Activated naive CD8-positive, alpha-beta T cell treated with anti-CD3 and anti-CD28 coated beads for 36 hours (primary cell): ENCODE data around the gene DCTN3. TPM values are rescaled to one million over a fixed set of nuclear protein-coding genes. Genes with fewer than 3 reads are reported as not detected.

Source experiments
- DNase-seq: peaks from one replicate; pipeline ENCODE4 v3.0.0; 2021
- H3K27ac Mint-ChIP-seq: one replicate; pipeline ENCODE4 v1.8.0; 2022; ENCODE audit warnings: mild to moderate bottlenecking, moderate library complexity, mixed read lengths
- H3K27me3 Mint-ChIP-seq: one replicate; pipeline ENCODE4 v1.8.0; 2022; ENCODE audit warnings: mild to moderate bottlenecking, mixed read lengths
- H3K36me3 Mint-ChIP-seq: one replicate; pipeline ENCODE4 v1.8.0; 2021; ENCODE audit warnings: mild to moderate bottlenecking, mixed read lengths
- H3K4me1 Mint-ChIP-seq: one replicate; pipeline ENCODE4 v1.8.0; 2021; ENCODE audit warnings: mixed read lengths
- H3K4me3 Mint-ChIP-seq: one replicate; pipeline ENCODE4 v1.8.0; 2022; ENCODE audit warnings: mild to moderate bottlenecking, moderate library complexity, mixed read lengths
- H3K9me3 Mint-ChIP-seq: one replicate; pipeline ENCODE4 v1.8.0; 2022; ENCODE audit warnings: mixed read lengths
- total RNA-seq, 2 experiments: library from RNA; stranded (reverse); gene quantifications; one replicate each; pipeline ENCODE4 v1.2.3, GENCODE V29; 2021

DCTN3 gene
- total RNA-seq = 10 to 100 TPM; 62.9 to 63.0 TPM

DNA sequence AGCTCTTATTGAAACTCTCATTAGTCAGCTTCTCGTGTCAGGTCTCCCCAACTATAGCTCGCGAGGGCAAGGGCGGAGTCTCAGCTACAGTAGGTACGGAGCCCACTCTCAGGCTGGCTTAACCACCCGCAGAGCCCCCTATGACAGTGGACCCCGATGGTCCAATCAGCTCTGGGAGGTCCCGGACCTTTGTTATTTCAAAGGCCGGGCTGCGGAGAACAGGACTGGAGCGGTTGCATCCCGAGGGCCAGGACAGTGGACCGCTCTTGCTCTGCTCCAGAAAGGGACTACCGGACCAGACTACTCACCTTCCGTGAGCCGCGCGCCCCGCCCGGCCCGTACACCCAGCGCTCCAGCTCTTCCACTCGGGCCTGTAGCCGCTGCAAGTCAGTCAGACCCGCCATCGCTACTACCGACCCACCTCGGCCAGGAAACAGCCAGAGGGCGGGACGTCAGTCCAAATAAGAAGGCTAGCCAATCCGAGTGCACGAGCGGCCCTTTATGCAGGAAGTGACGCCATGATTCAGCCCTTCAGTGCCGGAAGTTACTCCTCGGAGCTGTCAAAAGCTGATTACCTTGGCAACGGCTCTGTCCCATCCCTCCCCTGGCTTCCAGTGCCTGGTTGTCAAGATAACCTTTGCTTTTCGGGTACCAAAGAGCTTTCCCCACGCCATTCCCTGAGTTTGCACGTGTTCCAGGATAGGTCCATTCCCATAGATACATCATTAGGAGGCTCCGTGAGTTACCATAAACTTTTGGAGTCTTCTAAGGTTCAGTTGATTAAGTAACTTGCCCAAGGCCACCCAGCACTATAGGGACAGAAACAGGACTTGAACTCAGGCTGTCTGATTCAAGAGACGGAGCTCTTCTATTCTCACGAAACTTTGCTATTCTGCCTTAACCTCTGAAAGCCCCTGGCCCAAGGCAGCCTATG, at the start of gene DCTN3:
Gene DCTN3, minus strand, starts transcription at position 435 of the 934 bp plus-strand sequence. Its CDS starts 31 bp downstream, at position 404.
- Mint-ChIP-seq H3K36me3 (peaks cover 6% of the 10 kb centered on the region), H3K27ac (peak within 1 kb of the TSS; percentile 52), H3K4me3 (peak within 1 kb of the TSS; percentile 93), H3K4me1 (peaks cover 21% of the 10 kb centered on the region), H3K27me3 (peaks cover 40% of the 10 kb centered on the region), H3K9me3 (no peaks in the 10 kb centered on the region)
- DNase-seq = peak; percentile 90

DNA sequence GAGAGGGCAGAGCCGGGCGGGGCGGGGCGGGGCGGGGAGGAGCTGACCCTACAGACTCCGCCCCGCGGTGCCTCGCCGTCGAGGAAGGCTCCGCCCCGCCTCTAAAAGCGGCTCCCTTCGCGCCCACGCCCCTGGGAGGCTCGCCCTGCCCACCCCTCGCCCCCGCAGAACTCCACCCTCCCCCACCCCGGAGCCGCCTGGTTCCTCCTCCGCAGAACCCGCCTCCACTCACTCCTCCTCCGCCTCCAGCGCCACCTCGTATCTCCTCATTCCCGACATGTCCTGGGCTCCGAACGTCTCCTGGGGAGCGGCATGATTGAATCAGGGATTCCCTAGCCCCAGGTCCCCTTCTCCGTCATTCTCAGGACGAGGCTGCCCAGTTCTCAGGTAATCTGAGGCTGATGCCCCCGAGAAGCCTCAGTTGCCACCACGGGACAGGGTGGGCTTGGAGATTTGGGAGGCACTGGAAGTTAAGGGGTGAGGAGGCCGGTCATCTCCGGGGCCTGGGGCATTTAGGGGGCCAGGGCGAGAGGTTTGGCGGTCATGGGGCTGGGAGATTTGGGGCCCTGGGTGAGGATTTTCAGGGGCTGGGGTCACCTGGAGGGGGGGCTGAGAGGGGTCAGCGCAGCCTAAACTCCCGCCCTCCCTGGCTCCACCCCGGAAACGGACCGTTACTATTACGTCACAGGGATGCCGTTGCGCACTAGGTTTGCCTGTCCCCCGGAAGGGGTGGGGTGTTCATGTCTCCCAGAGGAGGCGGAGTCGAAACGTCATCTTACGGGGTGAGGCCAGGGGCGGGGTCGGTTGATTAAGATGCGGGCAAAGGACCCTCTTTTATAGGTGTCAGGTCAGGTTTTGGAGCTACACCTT, 45.3 kb upstream of the DCTN3 start:
- H3K27me3 Mint-ChIP-seq = no peaks in the 10 kb centered on the region

DNA sequence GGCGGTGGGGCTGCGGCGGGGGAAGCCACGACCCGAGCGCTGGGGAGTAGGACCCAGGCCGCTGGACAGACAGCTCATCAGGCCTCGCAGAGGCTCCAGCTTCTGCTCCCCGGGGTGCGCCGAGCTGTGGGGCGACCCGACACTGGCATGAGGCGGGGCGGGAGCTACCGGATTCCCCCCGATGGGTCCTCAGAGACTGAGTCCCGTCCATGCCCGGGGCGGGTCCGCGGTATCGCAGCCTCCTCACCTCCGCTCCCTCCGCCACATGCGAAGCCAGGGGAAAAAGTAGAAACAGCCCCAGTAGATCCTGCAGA, 44.7 kb upstream of the DCTN3 start:
- Mint-ChIP-seq H3K27ac (peak overlapping the region; percentile 79), H3K4me1 (peaks cover 25% of the 10 kb centered on the region), H3K27me3 (no peaks in the 10 kb centered on the region), H3K4me3 (peak overlapping the region; percentile 84), H3K36me3 (peaks cover 16% of the 10 kb centered on the region), H3K9me3 (peaks cover 9% of the 10 kb centered on the region)
- DNase-seq = no peak

More for the DNA sequence above, 45.3 kb upstream of the DCTN3 start:
- peak overlapping the region; percentile 84 for H3K4me3 Mint-ChIP-seq
- peaks cover 25% of the 10 kb centered on the region for H3K4me1 Mint-ChIP-seq
- peaks cover 12% of the 10 kb centered on the region for H3K9me3 Mint-ChIP-seq
- peak; percentile 83 for DNase-seq
- peaks cover 18% of the 10 kb centered on the region for H3K36me3 Mint-ChIP-seq
- H3K27ac Mint-ChIP-seq = peak overlapping the region; percentile 82

GRCh38 chr9:34664281-34665066, 44.2 kb upstream of the DCTN3 start:
- peaks cover 12% of the 10 kb centered on the region for H3K36me3 Mint-ChIP-seq
- H3K9me3 Mint-ChIP-seq = peaks cover 7% of the 10 kb centered on the region
- H3K27me3 Mint-ChIP-seq = no peaks in the 10 kb centered on the region
- peak; percentile 74 for DNase-seq
- peaks cover 25% of the 10 kb centered on the region for H3K4me1 Mint-ChIP-seq
- H3K4me3 Mint-ChIP-seq = peak overlapping the region; percentile 84
- H3K27ac Mint-ChIP-seq = peak overlapping the region; percentile 79

- H3K36me3 Mint-ChIP-seq = peaks cover 2% of the 10 kb centered on the region
- DNase-seq = no peak
- H3K4me1 Mint-ChIP-seq = peaks cover 25% of the 10 kb centered on the region
- no peaks in the 10 kb centered on the region for H3K27me3 Mint-ChIP-seq
- no peak overlapping the region for H3K4me3 Mint-ChIP-seq
- peak overlapping the region; percentile 30 for H3K27ac Mint-ChIP-seq
- no peaks in the 10 kb centered on the region for H3K9me3 Mint-ChIP-seq
Measured at GRCh38 chr9:34663303-34663605, 43.0 kb upstream of the DCTN3 start.

DNA sequence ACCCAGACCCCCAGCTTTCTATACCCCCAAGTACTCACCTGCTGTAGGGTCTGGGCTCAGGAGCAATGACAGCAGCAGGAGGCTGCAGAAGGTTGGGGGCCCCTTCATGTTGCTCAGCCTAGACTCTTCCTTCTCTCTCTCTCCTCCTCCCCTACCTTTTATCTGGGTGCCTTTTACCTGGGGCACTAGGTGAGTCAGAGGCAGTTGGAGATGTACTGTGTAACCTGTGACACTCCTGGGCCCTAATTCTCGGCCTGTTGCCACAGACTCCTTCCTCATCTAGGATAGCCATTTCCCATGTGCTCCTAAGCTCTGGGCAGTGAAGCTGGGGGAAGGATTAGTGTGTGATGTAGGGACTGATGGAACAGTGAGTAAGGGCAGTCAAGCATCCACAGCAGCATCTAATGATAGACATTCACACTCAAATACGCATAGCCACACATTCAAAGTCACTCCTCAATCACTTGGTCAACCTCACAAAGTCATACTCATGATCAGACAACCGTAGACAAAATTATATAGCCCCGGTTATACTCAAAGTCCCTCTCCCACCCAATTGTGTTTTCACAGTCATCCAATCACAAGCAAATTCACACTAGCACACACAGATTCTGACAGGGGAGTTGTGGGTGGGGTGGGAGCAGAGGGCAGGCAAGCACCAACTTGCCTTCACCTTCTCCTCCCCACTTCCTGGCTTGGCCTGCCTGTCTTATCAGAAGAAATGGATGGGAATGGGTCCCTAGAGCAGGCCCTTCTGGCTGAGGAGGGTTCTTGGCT, 42.4 kb upstream of the DCTN3 start, which contains the start of gene CCL27:
Gene CCL27, minus strand, starts transcription at position 132 of the 777 bp plus-strand sequence. Its CDS starts 24 bp downstream, at position 108.
- H3K27ac Mint-ChIP-seq = peak within 1 kb of the TSS; percentile 30
- no peak within 1 kb of the TSS for H3K4me3 Mint-ChIP-seq
- peaks cover 2% of the 10 kb centered on the region for H3K36me3 Mint-ChIP-seq
- DNase-seq = no peak
- no peaks in the 10 kb centered on the region for H3K27me3 Mint-ChIP-seq
- H3K9me3 Mint-ChIP-seq = no peaks in the 10 kb centered on the region
- peaks cover 25% of the 10 kb centered on the region for H3K4me1 Mint-ChIP-seq

DNA sequence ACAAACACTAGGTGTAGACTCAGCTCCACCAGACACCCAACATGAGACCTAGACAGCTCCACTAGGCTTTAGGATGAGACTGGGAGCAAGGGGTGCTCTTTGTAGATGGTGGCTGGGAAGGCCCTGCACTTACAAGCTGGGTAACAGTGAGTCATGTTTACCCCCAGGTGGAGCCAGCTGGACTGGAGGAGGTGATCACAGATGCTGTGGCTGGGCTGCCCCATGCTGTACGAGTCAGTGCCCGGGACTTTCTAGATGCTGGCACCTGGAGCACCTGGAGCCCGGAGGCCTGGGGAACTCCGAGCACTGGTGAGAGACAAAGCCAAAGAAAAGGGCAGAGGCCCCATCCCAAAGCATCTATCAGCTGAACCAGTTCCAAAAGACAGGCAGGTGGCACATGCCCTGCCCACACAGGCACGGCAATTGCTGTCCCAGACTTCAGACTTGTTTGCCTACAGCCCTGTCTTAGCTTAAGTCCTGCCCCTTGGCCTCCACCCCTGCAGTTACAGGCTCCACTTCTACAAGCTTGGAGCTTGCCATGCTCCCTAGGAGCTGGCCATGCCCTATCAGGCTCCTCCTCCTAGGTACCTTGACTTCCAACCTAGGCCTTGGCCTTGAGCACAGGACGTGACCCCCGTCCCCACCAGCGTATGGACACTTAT, 39.4 kb upstream of the DCTN3 start:
- peaks cover 21% of the 10 kb centered on the region for H3K4me1 Mint-ChIP-seq
- H3K36me3 Mint-ChIP-seq = peaks cover 2% of the 10 kb centered on the region
- H3K27me3 Mint-ChIP-seq = no peaks in the 10 kb centered on the region
- H3K27ac Mint-ChIP-seq = no peak overlapping the region
- H3K4me3 Mint-ChIP-seq = no peak overlapping the region
- H3K9me3 Mint-ChIP-seq = no peaks in the 10 kb centered on the region
- no peak for DNase-seq

DNA sequence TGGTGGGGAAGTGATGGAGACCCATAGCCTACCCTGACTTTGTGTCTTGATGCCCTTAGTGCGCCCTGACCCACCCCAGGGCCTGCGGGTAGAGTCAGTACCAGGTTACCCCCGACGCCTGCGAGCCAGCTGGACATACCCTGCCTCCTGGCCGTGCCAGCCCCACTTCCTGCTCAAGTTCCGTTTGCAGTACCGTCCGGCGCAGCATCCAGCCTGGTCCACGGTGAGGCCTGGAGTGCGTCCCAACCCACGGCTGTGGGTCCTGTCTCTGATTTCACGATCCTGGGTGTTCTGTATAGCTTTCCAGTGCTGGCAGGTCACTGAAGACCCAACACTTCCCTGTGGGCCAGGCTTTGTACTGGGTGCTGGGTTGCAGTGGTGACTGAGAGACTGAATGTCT, 38.2 kb upstream of the DCTN3 start:
- no peaks in the 10 kb centered on the region for H3K27me3 Mint-ChIP-seq
- H3K27ac Mint-ChIP-seq = no peak overlapping the region
- peaks cover 10% of the 10 kb centered on the region for H3K4me1 Mint-ChIP-seq
- no peaks in the 10 kb centered on the region for H3K36me3 Mint-ChIP-seq
- no peak for DNase-seq
- no peak overlapping the region for H3K4me3 Mint-ChIP-seq
- no peaks in the 10 kb centered on the region for H3K9me3 Mint-ChIP-seq

GRCh38 chr9:34656992-34657391, 36.7 kb upstream of the DCTN3 start:
- Mint-ChIP-seq H3K4me1 (peaks cover 12% of the 10 kb centered on the region), H3K4me3 (no peak overlapping the region), H3K27ac (no peak overlapping the region), H3K27me3 (no peaks in the 10 kb centered on the region), H3K36me3 (no peaks in the 10 kb centered on the region), H3K9me3 (no peaks in the 10 kb centered on the region)
- DNase-seq = no peak

GRCh38 chr9:34655394-34655793, 35.1 kb upstream of the DCTN3 start:
- peaks cover 17% of the 10 kb centered on the region for H3K4me1 Mint-ChIP-seq
- H3K4me3 Mint-ChIP-seq = no peak overlapping the region
- H3K9me3 Mint-ChIP-seq = no peaks in the 10 kb centered on the region
- no peak for DNase-seq
- no peaks in the 10 kb centered on the region for H3K27me3 Mint-ChIP-seq
- H3K36me3 Mint-ChIP-seq = no peaks in the 10 kb centered on the region
- no peak overlapping the region for H3K27ac Mint-ChIP-seq

GRCh38 chr9:34654323-34655051, 34.2 kb upstream of the DCTN3 start:
- H3K4me3 Mint-ChIP-seq = no peak overlapping the region
- H3K9me3 Mint-ChIP-seq = no peaks in the 10 kb centered on the region
- H3K36me3 Mint-ChIP-seq = peaks cover 1% of the 10 kb centered on the region
- no peak for DNase-seq
- H3K27me3 Mint-ChIP-seq = no peaks in the 10 kb centered on the region
- H3K27ac Mint-ChIP-seq = no peak overlapping the region
- H3K4me1 Mint-ChIP-seq = peaks cover 17% of the 10 kb centered on the region

GRCh38 chr9:34653151-34654072, 33.1 kb upstream of the DCTN3 start:
- peaks cover 11% of the 10 kb centered on the region for H3K36me3 Mint-ChIP-seq
- no peaks in the 10 kb centered on the region for H3K27me3 Mint-ChIP-seq
- no peaks in the 10 kb centered on the region for H3K9me3 Mint-ChIP-seq
- no peak overlapping the region for H3K4me3 Mint-ChIP-seq
- peaks cover 24% of the 10 kb centered on the region for H3K4me1 Mint-ChIP-seq
- peak overlapping the region; percentile 23 for H3K27ac Mint-ChIP-seq
- DNase-seq = no peak
